GM19438 (cell line): ENCODE data around the gene FAM118B.
"Not testable (repeated sequence)": the region's sequence is repeated elsewhere in the genome, so short reads cannot be mapped to it uniquely, and the experiment has no call there.

Experiments
- ATAC-seq: cut with Tn5 transposase; IDR thresholded peaks from one replicate; pipeline ENCODE4 v1.9.1; 2021; ENCODE audit warnings: low read depth; ENCODE audit not compliant: unreplicated experiment

FAM118B gene

DNA sequence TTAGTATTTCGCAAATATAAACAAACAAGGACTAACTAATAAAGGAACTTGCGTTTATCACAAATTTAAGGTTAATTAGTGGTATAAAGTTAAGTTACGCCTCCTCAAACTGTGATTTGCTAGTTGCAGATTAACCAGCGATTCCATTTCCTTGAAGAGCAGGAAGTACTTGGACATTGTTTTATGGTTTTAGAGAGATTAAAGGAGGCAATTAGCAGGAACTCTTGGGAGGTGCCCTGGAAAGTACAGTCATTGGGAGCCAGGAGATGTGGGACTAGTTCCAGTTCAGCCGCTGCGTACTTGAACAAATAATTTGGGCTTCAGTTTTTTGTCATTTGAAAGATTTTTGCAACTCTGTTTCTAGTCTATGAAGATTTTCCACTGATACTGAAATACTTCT, 3.3 kb downstream of the FAM118B start:
- no peak for ATAC-seq

- ATAC-seq: no peak
Observed at GRCh38 chr11:126216526-126217305, 5.1 kb downstream of the FAM118B start.

- no peak for ATAC-seq
Observed at GRCh38 chr11:126217491-126217890, 5.9 kb downstream of the FAM118B start.

- ATAC-seq: no peak
Observed at GRCh38 chr11:126219547-126219946, 8.0 kb downstream of the FAM118B start.

- ATAC-seq: no peak
Observed at GRCh38 chr11:126224647-126225294, 13.2 kb downstream of the FAM118B start.

DNA sequence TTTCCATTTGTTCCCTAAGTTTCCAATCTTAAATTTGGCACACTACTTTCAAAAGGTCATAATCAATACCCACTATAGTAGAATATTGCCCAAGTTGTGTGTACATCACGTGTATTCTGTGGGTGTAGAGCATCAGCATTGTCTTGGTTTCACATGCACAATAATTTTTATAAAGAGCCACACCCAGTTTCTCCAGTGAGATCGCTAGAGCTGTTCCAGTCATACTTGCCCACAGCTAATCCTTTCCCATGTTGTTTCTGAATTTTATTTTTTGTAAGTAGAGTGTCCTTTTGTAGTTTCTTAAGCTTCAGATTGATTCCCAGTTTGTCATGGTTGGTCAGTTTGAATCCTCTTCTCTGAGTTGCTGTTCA, 13.7 kb downstream of the FAM118B start:
- no peak for ATAC-seq

DNA sequence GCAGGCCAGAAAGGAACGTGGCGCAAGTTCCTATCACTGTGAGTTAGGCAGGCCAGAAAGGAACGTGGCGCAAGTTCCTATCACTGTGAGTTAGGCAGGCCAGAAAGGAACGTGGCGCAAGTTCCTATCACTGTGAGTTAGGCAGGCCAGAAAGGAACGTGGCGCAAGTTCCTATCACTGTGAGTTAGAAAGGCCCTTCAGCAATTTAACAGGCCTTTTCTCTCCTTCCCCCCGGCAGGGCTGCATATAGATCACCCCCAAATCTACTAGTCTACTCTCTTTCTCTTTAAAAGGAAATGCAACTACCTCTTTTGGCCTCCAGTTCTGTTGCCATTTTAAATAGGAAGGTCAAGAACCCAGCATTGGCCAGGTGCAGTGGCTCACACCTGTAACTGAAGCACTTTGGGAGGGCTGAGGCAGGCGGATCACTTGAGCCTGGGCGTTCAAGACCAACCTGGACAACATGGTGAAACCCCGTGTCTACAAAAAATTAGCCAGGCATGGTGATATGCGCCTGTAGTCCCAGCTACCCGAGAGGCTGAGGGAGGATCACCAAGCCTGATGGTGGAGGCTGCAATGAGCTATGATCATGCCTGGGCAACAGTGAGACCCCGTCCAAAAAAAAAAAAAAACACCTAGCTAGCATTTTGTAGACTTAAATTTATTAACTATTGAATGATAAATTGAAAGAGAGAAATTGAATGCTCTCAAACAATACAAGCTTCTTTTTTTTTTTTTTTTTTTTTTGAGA, 14.9 kb downstream of the FAM118B start:
- ATAC-seq: no peak

- ATAC-seq: no peak
Observed at GRCh38 chr11:126229858-126230540, 18.4 kb downstream of the FAM118B start.

- no peak for ATAC-seq
Observed at GRCh38 chr11:126231725-126232459, 20.3 kb downstream of the FAM118B start.

DNA sequence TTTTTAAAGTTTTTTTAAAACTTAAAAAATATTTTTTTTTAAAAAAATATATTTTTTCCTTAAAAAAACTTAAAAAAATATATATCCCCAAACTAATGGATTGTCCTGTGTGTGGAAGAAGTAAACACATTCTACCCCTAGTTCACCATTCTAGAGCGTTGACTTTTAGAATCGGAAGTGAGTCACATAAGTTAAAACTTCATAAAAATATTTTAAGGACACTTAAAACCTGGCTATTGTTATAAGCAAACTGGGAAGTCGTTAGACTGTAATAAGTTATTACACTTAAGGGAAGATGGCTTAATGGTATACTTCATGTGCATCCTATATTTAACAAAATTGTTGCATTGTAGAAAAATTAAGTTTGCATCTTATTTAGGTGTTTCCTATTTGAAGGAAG, 21.1 kb downstream of the FAM118B start:
- no peak for ATAC-seq

DNA sequence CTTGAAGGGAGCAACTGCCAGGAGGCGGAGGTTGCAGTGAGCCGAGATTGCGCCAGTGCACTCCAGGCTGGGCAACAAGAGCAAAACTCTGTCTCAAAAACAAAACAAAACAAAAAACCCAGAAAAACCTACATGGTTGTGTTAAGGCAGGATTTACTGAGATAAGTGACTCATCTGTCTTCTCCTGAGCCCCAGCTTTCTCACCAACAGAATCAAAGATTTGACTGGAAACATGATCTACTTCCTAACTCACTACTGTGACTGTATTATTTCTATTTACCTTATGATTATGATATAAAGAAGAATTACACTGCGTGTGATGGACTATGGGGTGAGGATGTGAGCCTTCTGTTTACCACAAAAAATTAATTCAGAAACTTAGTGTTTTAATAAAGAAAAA, 21.8 kb downstream of the FAM118B start:
- no peak for ATAC-seq

GRCh38 chr11:126246636-126247035, 35.1 kb downstream of the FAM118B start:
- no peak for ATAC-seq

DNA sequence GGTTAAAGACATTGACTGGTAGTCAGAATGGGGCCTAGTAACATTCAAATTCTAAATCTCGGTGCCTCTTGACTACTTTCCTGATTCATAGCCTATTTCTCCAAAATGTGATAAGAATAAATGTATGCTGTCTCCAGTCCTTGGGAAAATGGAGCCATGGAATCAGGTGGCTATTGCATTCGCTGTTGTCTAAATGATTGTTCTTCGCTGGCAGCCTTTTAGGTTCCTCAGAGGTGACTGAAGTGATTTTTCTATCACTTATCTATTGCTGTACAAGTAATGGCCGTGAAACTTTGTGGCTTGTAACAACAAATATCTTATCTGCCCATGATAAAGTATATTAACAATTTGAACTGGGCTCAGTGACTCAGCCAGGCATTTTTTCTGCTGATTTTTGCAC, 41.7 kb downstream of the FAM118B start:
- ATAC-seq: no peak

GRCh38 chr11:126254819-126255218, 43.2 kb downstream of the FAM118B start:
- no peak for ATAC-seq

DNA sequence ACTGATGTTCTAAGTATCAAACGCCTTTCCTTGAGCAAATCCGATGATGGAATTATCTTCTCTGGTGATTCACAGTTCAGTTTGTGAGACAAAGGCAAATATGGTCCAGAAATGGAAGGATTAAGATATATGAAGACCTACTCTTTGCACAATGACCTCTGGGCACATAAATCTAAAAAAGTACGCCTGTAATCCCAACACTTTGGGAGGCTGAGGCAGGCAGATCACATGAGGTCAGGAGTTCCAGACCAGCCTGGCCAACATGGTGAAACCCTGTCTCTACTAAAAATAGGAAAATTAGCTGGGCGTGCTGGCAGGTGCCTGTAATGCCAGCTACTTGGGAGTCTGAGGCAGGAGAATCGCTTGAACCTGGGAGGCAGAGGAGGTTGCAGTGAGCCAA, 43.9 kb downstream of the FAM118B start:
- not testable (repeated sequence) for ATAC-seq

GRCh38 chr11:126256216-126256615, 44.6 kb downstream of the FAM118B start:
- no peak for ATAC-seq

DNA sequence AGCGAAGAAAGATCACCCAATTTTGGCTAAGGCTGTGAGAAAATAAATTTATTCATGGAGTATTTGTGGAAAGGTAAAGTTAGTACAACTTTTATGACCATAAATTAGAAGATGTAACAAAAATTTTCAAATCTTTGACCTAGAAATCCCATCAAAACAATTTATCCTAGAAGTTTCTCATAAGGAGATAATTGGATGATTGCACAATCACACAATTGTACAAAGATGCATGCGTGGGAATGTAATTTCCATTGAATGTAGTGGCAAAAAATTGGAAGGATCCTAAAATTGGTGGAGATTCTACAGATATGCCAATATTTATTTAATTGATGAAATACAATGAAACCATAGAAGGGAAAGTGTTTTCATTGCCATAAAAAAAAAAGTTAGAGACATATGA, 45.6 kb downstream of the FAM118B start:
- no peak for ATAC-seq

- no peak for ATAC-seq
Observed at GRCh38 chr11:126257764-126258163, 46.2 kb downstream of the FAM118B start.

DNA sequence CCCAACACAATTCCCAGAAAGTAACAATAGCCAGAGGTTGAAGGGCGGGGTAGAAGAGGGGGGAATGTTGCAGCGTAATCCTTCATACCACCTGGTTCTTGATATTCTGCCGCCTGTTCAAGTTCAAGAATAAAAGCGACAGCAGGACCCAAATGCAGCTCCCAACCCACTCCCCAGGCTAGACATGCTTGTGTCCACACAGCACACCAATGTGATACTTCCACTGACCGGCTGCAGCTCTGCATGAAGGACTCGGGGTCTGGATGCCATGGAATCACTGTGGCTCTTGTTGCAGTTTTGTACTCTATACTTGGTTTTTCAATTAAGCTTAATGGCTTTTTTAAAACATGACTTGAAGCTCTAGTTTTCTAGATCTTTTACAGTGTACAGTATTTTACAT, 50.6 kb downstream of the FAM118B start:
- no peak for ATAC-seq

GRCh38 chr11:126263489-126263888, 51.9 kb downstream of the FAM118B start:
- ATAC-seq: no peak
